HEK293 (cell line): ENCODE results near the gene SHMT2.

Source experiments
- CTCF ChIA-PET: fragments of 350-600 bp; formaldehyde crosslinking; extraction: SDS; loops from one replicate; lab custom pipeline; 2021; ENCODE audit warnings: antibody characterized with exemption; lab: Yijun Ruan, JAX
- POLR2A ChIA-PET: fragments of 300-600 bp; formaldehyde crosslinking; extraction: SDS; loops from one replicate; lab custom pipeline; 2020; ENCODE audit warnings: antibody characterized with exemption, inconsistent platforms; lab: Yijun Ruan, JAX
- H3K27ac ChIP-seq: fragments of 200-500 bp; sonication (Bioruptor generic); 2 replicates; pipeline ENCODE4 v1.5.1; 2014; ENCODE audit warnings: low read depth, low read length, control low read depth, inconsistent platforms; ENCODE audit errors: extremely low read depth
- H3K36me3 ChIP-seq, 2 experiments: fragments of 200-500 bp in 1 of 2; sonication (Bioruptor generic) in 1 of 2; 1 replicate in 1 of 2; 2 replicates in 1 of 2; pipeline ENCODE4 v1.5.1; 2014 to 2017; ENCODE audit warnings: inconsistent platforms in 2 of 2, low read length in 2 of 2; ENCODE audit not compliant: control insufficient read depth in 2 of 2, insufficient read depth in 1 of 2
- H3K4me1 ChIP-seq: fragments of 200-500 bp; sonication (Bioruptor generic); 2 replicates; pipeline ENCODE4 v1.5.1; 2014; ENCODE audit warnings: mild to moderate bottlenecking, low read length, inconsistent platforms; ENCODE audit not compliant: control insufficient read depth, insufficient read depth
- H3K4me3 ChIP-seq: 2 replicates; pipeline ENCODE4 v1.5.1; 2011; ENCODE audit warnings: low read depth, mild to moderate bottlenecking, control low read depth, low read length, moderate library complexity
- H3K9me3 ChIP-seq: fragments of 200-500 bp; sonication (Bioruptor generic); 2 replicates; pipeline ENCODE4 v1.5.1; 2014; ENCODE audit warnings: low read depth, low read length, inconsistent platforms; ENCODE audit not compliant: control insufficient read depth, insufficient read depth
- CTCF ChIP-seq: fragments of 450-650 bp; formaldehyde crosslinking; IDR thresholded peaks from 2 replicates; pipeline ENCODE4 v1.5.1; 2016; ENCODE audit warnings: missing biosample characterization, missing genetic modification characterization
- HIC1 ChIP-seq: fragments of 450-650 bp; formaldehyde crosslinking; IDR thresholded peaks from 2 replicates; pipeline ENCODE4 v1.5.1; 2016; ENCODE audit warnings: missing biosample characterization, missing genetic modification characterization
- IKZF3 ChIP-seq: fragments of 450-650 bp; IDR thresholded peaks from 2 replicates; pipeline ENCODE4 v1.5.0; 2018; ENCODE audit warnings: missing biosample characterization, mild to moderate bottlenecking, missing genetic modification characterization, moderate library complexity
- PRDM4 ChIP-seq: fragments of 450-650 bp; formaldehyde crosslinking; IDR thresholded peaks from 2 replicates; pipeline ENCODE4 v1.5.1; 2017; ENCODE audit warnings: missing biosample characterization, missing genetic modification characterization
- SCRT2 ChIP-seq: fragments of 450-650 bp; formaldehyde crosslinking; IDR thresholded peaks from 2 replicates; pipeline ENCODE4 v1.5.1; 2016; ENCODE audit warnings: missing biosample characterization, missing genetic modification characterization
- SP3 ChIP-seq: fragments of 450-650 bp; formaldehyde crosslinking; IDR thresholded peaks from 2 replicates; pipeline ENCODE4 v1.5.1; 2016; ENCODE audit warnings: missing biosample characterization, missing genetic modification characterization
- ZBTB20 ChIP-seq: fragments of 450-650 bp; formaldehyde crosslinking; IDR thresholded peaks from 2 replicates; pipeline ENCODE4 v1.5.1; 2016; ENCODE audit warnings: missing biosample characterization, missing genetic modification characterization
- ZBTB26 ChIP-seq: fragments of 450-650 bp; formaldehyde crosslinking; optimal IDR thresholded peaks from 2 replicates; pipeline ENCODE3; 2016; ENCODE audit warnings: missing biosample characterization, mild to moderate bottlenecking, missing genetic modification characterization
- ZEB2 ChIP-seq: fragments of 450-650 bp; formaldehyde crosslinking; IDR thresholded peaks from 2 replicates; pipeline ENCODE4 v1.5.1; 2016; ENCODE audit warnings: missing biosample characterization, missing genetic modification characterization
- ZFHX2 ChIP-seq: fragments of 450-650 bp; formaldehyde crosslinking; conservative IDR thresholded peaks from 2 replicates; pipeline ENCODE4 v1.5.1; 2016; ENCODE audit warnings: missing biosample characterization, missing genetic modification characterization
- ZFP69B ChIP-seq: fragments of 450-650 bp; formaldehyde crosslinking; IDR thresholded peaks from 2 replicates; pipeline ENCODE4 v1.5.1; 2016; ENCODE audit warnings: missing biosample characterization, missing genetic modification characterization
- ZNF18 ChIP-seq: fragments of 450-650 bp; formaldehyde crosslinking; IDR thresholded peaks from 2 replicates; pipeline ENCODE4 v1.5.1; 2016; ENCODE audit warnings: missing biosample characterization, missing genetic modification characterization
- ZNF223 ChIP-seq: fragments of 450-650 bp; formaldehyde crosslinking; IDR thresholded peaks from 2 replicates; pipeline ENCODE4 v1.5.1; 2016; ENCODE audit warnings: missing biosample characterization, missing genetic modification characterization
- ZNF23 ChIP-seq: fragments of 450-650 bp; formaldehyde crosslinking; IDR thresholded peaks from 2 replicates; pipeline ENCODE4 v1.5.1; 2016; ENCODE audit warnings: missing biosample characterization, missing genetic modification characterization, borderline replicate concordance
- ZNF37A ChIP-seq: fragments of 450-650 bp; IDR thresholded peaks from 2 replicates; pipeline ENCODE4 v1.5.1; 2018; ENCODE audit warnings: missing biosample characterization, missing genetic modification characterization
- ZNF394 ChIP-seq: fragments of 450-650 bp; formaldehyde crosslinking; IDR thresholded peaks from 2 replicates; pipeline ENCODE4 v1.5.1; 2016; ENCODE audit warnings: missing biosample characterization, missing genetic modification characterization, mild to moderate bottlenecking, moderate library complexity, borderline replicate concordance
- ZNF621 ChIP-seq: fragments of 450-650 bp; formaldehyde crosslinking; IDR thresholded peaks from 2 replicates; pipeline ENCODE4 v1.5.1; 2017; ENCODE audit warnings: missing biosample characterization, missing genetic modification characterization
- ZNF660 ChIP-seq: fragments of 450-650 bp; IDR thresholded peaks from 2 replicates; pipeline ENCODE4 v1.5.1; 2018; ENCODE audit warnings: missing biosample characterization, mild to moderate bottlenecking, missing genetic modification characterization

Gene SHMT2

GRCh38 chr12:57231276-57232021, 1.9 kb downstream of the SHMT2 start (continued):
- no peak for TF ChIP-seq ZBTB26 (tag by site-specific recombination)
- TF ChIP-seq ZNF394, result no peak
- TF ChIP-seq ZNF37A, result no peak
- TF ChIP-seq SP3 (tag by site-specific recombination), result no peak
- no peak for TF ChIP-seq ZNF621 (tag by site-specific recombination)
- TF ChIP-seq ZFHX2 (tag by site-specific recombination), result no peak

GRCh38 chr12:57232156-57232756, 2.7 kb downstream of the SHMT2 start:
- H3K9me3 ChIP-seq, result no peaks in the 10 kb centered on the region
- ChIA-PET POLR2A (interaction anchor here (0.5 to 3.5 kb wide), 3 partner anchors 8 to 213 kb away, joined by 6 to 72 read pairs (median 44); partner anchors contain the start of gene NXPH4), CTCF (interaction anchor here (0.6 to 23.3 kb wide), 4 partner anchors 8 to 109 kb away, joined by 3 to 628 read pairs (median 98); partner anchors contain the start of gene NXPH4)
- H3K4me1 ChIP-seq, result peaks cover 21% of the 10 kb centered on the region
- H3K27ac ChIP-seq, result no peak overlapping the region
- TF ChIP-seq PRDM4 (tag by site-specific recombination) (no peak), HIC1 (tag by site-specific recombination) (peak; percentile 31; the same call in 1 of the 2 replicates), ZEB2 (peak; percentile 30; the same call in 1 of the 2 replicates), ZNF660 (no peak)
- H3K36me3 ChIP-seq, result peaks cover 0 to 55% of the 10 kb centered on the region in 2 experiments; a peak in 1 of 3 replicates
- H3K4me3 ChIP-seq, result no peak overlapping the region

GRCh38 chr12:57233357-57234232, 4.1 kb downstream of the SHMT2 start:
- Histone ChIP-seq H3K27ac (peak overlapping the region; percentile 66), H3K4me1 (peaks cover 23% of the 10 kb centered on the region), H3K9me3 (no peaks in the 10 kb centered on the region), H3K36me3 (peaks cover 0 to 55% of the 10 kb centered on the region in 2 experiments; a peak in 1 of 3 replicates), H3K4me3 (no peak overlapping the region)
- ChIA-PET CTCF (interaction anchor here (0.6 to 23.3 kb wide), 6 partner anchors 6 to 379 kb away, joined by 3 to 628 read pairs (median 4); partner anchors contain the start of gene NXPH4), POLR2A (interaction anchor here (0.6 to 1.3 kb wide), 2 partner anchors 12 to 15 kb away, joined by 3 read pairs; no protein-coding TSS in a partner anchor)
- TF ChIP-seq ZNF23 (tag by site-specific recombination) (no peak), SCRT2 (tag by site-specific recombination) (0 out of 2 replicates have a peak, but pooled peaks have one; percentile 43), IKZF3 (tag by site-specific recombination) (peak; percentile 38; the same call in 1 of the 2 replicates), ZBTB20 (tag by site-specific recombination) (peak; percentile 57; the same call in 1 of the 2 replicates), ZFP69B (no peak), ZNF223 (tag by site-specific recombination) (peak; percentile 68; the same call in 1 of the 2 replicates), ZNF18 (peak; percentile 90), ZNF394 (no peak), CTCF (tag by site-specific recombination) (no peak)
